ENCODE data around the gene RASL12. TPM values are rescaled to one million over a fixed set of nuclear protein-coding genes. Genes with fewer than 3 reads are reported as not detected.
"Not testable (repeated sequence)": the region's sequence is repeated elsewhere in the genome, so short reads cannot be mapped to it uniquely, and the experiment has no call there.

The RASL12 gene
- total and polyA plus RNA-seq, 2 donors (not counting 1 experiment from before 2014, with no cell fraction given), result 9.1 to 50.5 TPM

GRCh38 chr15:65049418-65049840 is 18.4 kb downstream of the RASL12 start:
- no peak overlapping the region for H3K4me2 ChIP-seq (ENCODE audit: extremely low read depth, insufficient read depth, low read length)
- H2AFZ ChIP-seq (ENCODE audit: low read length), result no peak overlapping the region
- no peaks in the 10 kb centered on the region for H3K9me3 ChIP-seq (ENCODE audit: control insufficient read depth, insufficient read depth, low read depth, low read length)
- H3K79me2 ChIP-seq (ENCODE audit: control insufficient read depth, insufficient read depth, low read length), result no peaks in the 10 kb centered on the region
- no peak overlapping the region for H3K9ac ChIP-seq (ENCODE audit: insufficient read depth, low read length)
- no peaks in the 10 kb centered on the region for H4K20me1 ChIP-seq (ENCODE audit: control insufficient read depth, extremely low read depth, insufficient read depth, low read length)
- peaks cover 24% of the 10 kb centered on the region for H3K4me1 ChIP-seq (ENCODE audit: control insufficient read depth, extremely low read depth, insufficient read depth, low read length)
- peak overlapping the region; percentile 13 for H3K27ac ChIP-seq (ENCODE audit: insufficient read depth, low read length)
- peak overlapping the region in 2 of 4 experiments; percentile 22 to 35 for H3K4me3 ChIP-seq (replicated peaks in 1 of 4; ENCODE audit: control extremely low read depth in 1 of 4, insufficient read depth in 1 of 4, low read depth in 3 of 4, low read length in 4 of 4)
- H3K27me3 ChIP-seq (ENCODE audit: control insufficient read depth, insufficient read depth, low read length), result no peaks in the 10 kb centered on the region
- H3K36me3 ChIP-seq (ENCODE audit: control insufficient read depth, insufficient read depth, low read length), result no peaks in the 10 kb centered on the region
- TF ChIP-seq EZH2 (IDR thresholded peaks at IDR 0.05; ENCODE audit: low read length, missing control alignments) (no peak), CTCF (conservative IDR thresholded peaks at IDR 0.05 in 1 of 2, IDR thresholded peaks at IDR 0.05 in 1 of 2; ENCODE audit: low read depth in 1 of 2, low read length in 2 of 2) (no peak)
- peak; percentile 79 to 92 for DNase-seq (ENCODE audit: low read depth in 2 of 2)

DNA sequence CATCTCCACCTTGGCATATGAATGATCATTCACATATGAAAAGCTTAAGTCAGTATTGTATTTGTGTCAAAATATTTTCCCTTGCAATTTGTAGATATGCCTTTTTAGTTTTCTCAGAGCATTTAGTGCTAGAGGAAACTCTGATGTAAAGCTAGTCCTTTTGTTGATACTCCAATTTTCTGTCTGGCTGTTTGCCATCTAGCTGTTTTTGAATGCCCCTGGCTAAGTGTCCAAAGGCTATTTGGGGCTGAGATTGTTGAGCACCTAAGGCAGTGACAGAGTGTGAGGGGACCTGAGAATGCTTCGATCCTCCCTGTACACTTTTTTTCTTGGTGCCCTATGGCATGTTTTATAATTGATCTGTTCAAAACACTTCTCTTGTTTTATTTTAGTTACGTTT is 19.6 kb downstream of the RASL12 start:
- no peaks in the 10 kb centered on the region for H3K36me3 ChIP-seq (ENCODE audit: control insufficient read depth, insufficient read depth, low read length)
- H3K27me3 ChIP-seq (ENCODE audit: control insufficient read depth, insufficient read depth, low read length), result no peaks in the 10 kb centered on the region
- no peak overlapping the region for H3K4me3 ChIP-seq (replicated peaks in 1 of 4; ENCODE audit: control extremely low read depth in 1 of 4, insufficient read depth in 1 of 4, low read depth in 3 of 4, low read length in 4 of 4)
- TF ChIP-seq EZH2 (IDR thresholded peaks at IDR 0.05; ENCODE audit: low read length, missing control alignments) (no peak), CTCF (conservative IDR thresholded peaks at IDR 0.05 in 1 of 2, IDR thresholded peaks at IDR 0.05 in 1 of 2; ENCODE audit: low read depth in 1 of 2, low read length in 2 of 2) (no peak)
- no peak overlapping the region for H3K9ac ChIP-seq (ENCODE audit: insufficient read depth, low read length)
- no peaks in the 10 kb centered on the region for H4K20me1 ChIP-seq (ENCODE audit: control insufficient read depth, extremely low read depth, insufficient read depth, low read length)
- H3K4me1 ChIP-seq (ENCODE audit: control insufficient read depth, extremely low read depth, insufficient read depth, low read length), result peaks cover 31% of the 10 kb centered on the region
- H3K9me3 ChIP-seq (ENCODE audit: control insufficient read depth, insufficient read depth, low read depth, low read length), result no peaks in the 10 kb centered on the region
- peak in 1 of 2 donors; percentile 42 for DNase-seq (ENCODE audit: low read depth in 2 of 2)
- H3K4me2 ChIP-seq (ENCODE audit: extremely low read depth, insufficient read depth, low read length), result no peak overlapping the region
- no peaks in the 10 kb centered on the region for H3K79me2 ChIP-seq (ENCODE audit: control insufficient read depth, insufficient read depth, low read length)
- no peak overlapping the region for H3K27ac ChIP-seq (ENCODE audit: insufficient read depth, low read length)
- no peak overlapping the region for H2AFZ ChIP-seq (ENCODE audit: low read length)

DNA sequence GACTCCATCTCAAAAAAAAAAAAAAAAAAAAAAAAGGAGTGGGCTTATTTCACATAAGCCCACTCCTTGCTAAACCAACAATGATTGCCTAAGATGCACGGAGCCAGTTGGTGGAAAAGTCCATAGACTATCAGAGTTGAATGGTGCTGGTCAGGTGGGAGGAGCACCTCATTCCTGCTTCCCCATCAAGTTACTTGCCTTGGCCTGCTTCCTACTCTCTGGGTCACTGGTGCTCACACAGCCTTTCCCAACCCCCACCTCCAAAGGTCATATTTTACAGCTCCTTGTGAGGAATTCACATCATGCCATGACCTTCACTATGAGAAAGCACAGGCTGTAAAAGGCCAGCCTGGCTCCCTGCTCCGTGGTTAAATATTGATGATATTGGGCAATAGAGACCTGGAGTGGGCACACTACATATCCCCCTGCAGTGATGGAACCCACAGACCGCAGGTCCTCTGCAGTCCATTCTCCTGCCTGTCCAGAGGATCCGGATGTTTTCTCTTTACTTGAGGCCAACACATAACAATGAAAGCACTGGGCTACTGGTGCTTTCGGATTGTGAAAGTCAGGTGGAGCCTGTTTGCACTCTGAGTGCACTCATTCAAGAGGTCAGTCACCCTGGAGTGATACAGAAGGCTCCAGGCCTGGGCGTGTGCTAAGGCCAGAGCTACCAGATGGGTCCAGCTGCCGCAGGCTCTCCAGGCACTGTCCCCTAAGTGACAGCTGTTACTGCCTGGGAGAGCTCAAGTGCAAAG is 22.9 kb downstream of the RASL12 start, which contains the start of gene SLC51B:
Gene SLC51B (plus strand): TSS at position 664 of the 758 bp plus-strand sequence. CDS start 4,618 bp downstream, outside the sequence.
- no peaks in the 10 kb centered on the region for H3K79me2 ChIP-seq (ENCODE audit: control insufficient read depth, insufficient read depth, low read length)
- H3K4me3 ChIP-seq (replicated peaks in 1 of 4; ENCODE audit: control extremely low read depth in 1 of 4, insufficient read depth in 1 of 4, low read depth in 3 of 4, low read length in 4 of 4), result no peak within 1 kb of the TSS
- H3K9me3 ChIP-seq (ENCODE audit: control insufficient read depth, insufficient read depth, low read depth, low read length), result no peaks in the 10 kb centered on the region
- peaks cover 28% of the 10 kb centered on the region for H3K4me1 ChIP-seq (ENCODE audit: control insufficient read depth, extremely low read depth, insufficient read depth, low read length)
- H3K9ac ChIP-seq (ENCODE audit: insufficient read depth, low read length), result no peak within 1 kb of the TSS
- peak in 1 of 2 donors; percentile 81 for DNase-seq (ENCODE audit: low read depth in 2 of 2)
- no peaks in the 10 kb centered on the region for H4K20me1 ChIP-seq (ENCODE audit: control insufficient read depth, extremely low read depth, insufficient read depth, low read length)
- no peaks in the 10 kb centered on the region for H3K27me3 ChIP-seq (ENCODE audit: control insufficient read depth, insufficient read depth, low read length)
- H3K4me2 ChIP-seq (ENCODE audit: extremely low read depth, insufficient read depth, low read length), result peak within 1 kb of the TSS; percentile 57
- H2AFZ ChIP-seq (ENCODE audit: low read length), result no peak within 1 kb of the TSS
- H3K36me3 ChIP-seq (ENCODE audit: control insufficient read depth, insufficient read depth, low read length), result no peaks in the 10 kb centered on the region
- TF ChIP-seq CTCF (conservative IDR thresholded peaks at IDR 0.05 in 1 of 2, IDR thresholded peaks at IDR 0.05 in 1 of 2; ENCODE audit: low read depth in 1 of 2, low read length in 2 of 2) (no peak), EZH2 (IDR thresholded peaks at IDR 0.05; ENCODE audit: low read length, missing control alignments) (no peak)
- H3K27ac ChIP-seq (ENCODE audit: insufficient read depth, low read length), result peak within 1 kb of the TSS; percentile 38

- not testable (repeated sequence) for H3K9me3 ChIP-seq (ENCODE audit: control insufficient read depth, insufficient read depth, low read depth, low read length); H3K36me3 ChIP-seq (ENCODE audit: control insufficient read depth, insufficient read depth, low read length); H3K79me2 ChIP-seq (ENCODE audit: control insufficient read depth, insufficient read depth, low read length); H3K4me3 ChIP-seq (replicated peaks in 1 of 4; ENCODE audit: control extremely low read depth in 1 of 4, insufficient read depth in 1 of 4, low read depth in 3 of 4, low read length in 4 of 4); H3K27ac ChIP-seq (ENCODE audit: insufficient read depth, low read length); H4K20me1 ChIP-seq (ENCODE audit: control insufficient read depth, extremely low read depth, insufficient read depth, low read length); H3K27me3 ChIP-seq (ENCODE audit: control insufficient read depth, insufficient read depth, low read length); H3K9ac ChIP-seq (ENCODE audit: insufficient read depth, low read length); H2AFZ ChIP-seq (ENCODE audit: low read length)
- peak overlapping the region; percentile 48 for H3K4me2 ChIP-seq (ENCODE audit: extremely low read depth, insufficient read depth, low read length)
- peaks cover 22% of the 10 kb centered on the region for H3K4me1 ChIP-seq (ENCODE audit: control insufficient read depth, extremely low read depth, insufficient read depth, low read length)
- peak; percentile 70 to 75 for DNase-seq (ENCODE audit: low read depth in 2 of 2)
These were observed 23.6 kb downstream of the RASL12 start for GRCh38 chr15:65044218-65044617.

All from fibroblast of lung (primary cell).